Activated T-cell treated with anti-CD3 and anti-CD28 coated beads for 24 hours (primary cell): Measurements from ENCODE around the gene OGG1.

Experiments used
- DNase-seq: peaks from one replicate; pipeline ENCODE4 v3.0.0-alpha.2; 2020; ENCODE audit warnings: low read depth

The OGG1 gene

GRCh38 chr3:9786209-9786739, 36.5 kb downstream of the OGG1 start:
- DNase-seq = no peak

- no peak for DNase-seq
Observed at GRCh38 chr3:9786825-9787669, 37.3 kb downstream of the OGG1 start.

GRCh38 chr3:9787714-9788113, 38.0 kb downstream of the OGG1 start:
- DNase-seq = peak; percentile 38

DNA sequence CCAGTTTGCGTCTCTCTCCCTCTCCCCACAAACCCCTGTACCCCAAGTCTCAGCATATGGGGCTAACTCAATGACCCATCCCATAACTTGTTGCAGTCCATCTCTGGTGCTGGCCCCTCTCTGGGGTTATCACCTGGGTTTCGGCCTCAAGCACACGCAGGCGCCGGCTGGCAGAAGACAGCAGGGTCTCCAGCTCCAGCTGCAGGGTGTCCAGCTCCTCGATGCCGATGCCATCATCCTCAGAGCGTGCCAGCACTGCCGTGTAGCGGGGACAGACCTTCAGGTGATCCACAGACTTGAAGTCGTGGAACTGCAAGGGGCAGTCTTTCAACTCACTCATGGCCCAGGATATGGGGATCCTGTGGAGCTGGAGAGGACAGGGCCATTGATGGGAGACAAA, 41.4 kb downstream of the OGG1 start:
- no peak for DNase-seq

GRCh38 chr3:9791790-9792404, 42.1 kb downstream of the OGG1 start:
- no peak for DNase-seq

GRCh38 chr3:9792405-9793160, 42.8 kb downstream of the OGG1 start, which contains the start of the genes ARPC4 and TADA3:
Gene ARPC4 (plus strand): TSS chr3:9793082. CDS start chr3:9793122, 40 bp downstream.
Gene TADA3 (minus strand): TSS chr3:9792473. CDS start chr3:9791466, 1,007 bp downstream.
- DNase-seq = peak; percentile 84

GRCh38 chr3:9793161-9793781, 43.5 kb downstream of the OGG1 start:
- no peak for DNase-seq

DNA sequence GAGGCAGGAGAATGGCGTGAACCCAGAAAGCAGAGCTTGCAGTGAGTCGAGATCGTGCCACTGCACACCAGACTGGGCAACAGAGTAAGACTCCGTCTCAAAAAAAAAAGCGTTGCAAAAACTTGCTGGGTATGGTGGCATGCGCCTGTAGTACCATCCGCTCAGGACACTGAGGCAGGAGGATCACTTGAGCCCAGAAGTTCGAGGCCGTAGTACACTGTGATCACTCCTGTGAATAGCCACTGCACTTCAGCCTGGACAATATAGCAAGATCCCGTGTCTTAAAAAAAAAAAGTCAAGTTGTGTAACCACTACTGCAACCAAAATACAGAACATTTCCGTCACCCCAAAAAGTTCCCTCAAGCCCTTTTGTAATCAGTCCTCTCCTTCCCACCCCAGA, 44.6 kb downstream of the OGG1 start:
- no peak for DNase-seq

DNA sequence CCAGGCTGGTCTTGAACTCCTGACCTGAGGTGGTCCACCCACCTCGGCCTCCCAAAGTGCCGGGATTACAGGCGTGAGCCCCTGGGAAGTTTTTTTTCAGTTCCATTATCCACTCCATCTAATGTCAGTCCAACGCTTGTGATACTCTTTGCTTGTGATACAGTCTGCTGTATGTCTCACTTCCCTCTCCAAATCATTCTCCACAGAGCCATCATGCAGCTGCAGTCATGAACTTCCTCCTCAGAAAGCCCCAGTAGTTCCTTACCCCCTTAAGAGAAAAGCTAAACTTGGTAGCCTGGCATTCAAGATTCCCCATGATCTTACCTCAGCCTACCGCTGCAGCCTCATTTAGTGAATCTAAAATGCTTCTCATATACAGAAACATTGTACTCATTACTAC, 45.5 kb downstream of the OGG1 start:
- DNase-seq = no peak

GRCh38 chr3:9797196-9797945, 47.6 kb downstream of the OGG1 start:
- DNase-seq = no peak

DNA sequence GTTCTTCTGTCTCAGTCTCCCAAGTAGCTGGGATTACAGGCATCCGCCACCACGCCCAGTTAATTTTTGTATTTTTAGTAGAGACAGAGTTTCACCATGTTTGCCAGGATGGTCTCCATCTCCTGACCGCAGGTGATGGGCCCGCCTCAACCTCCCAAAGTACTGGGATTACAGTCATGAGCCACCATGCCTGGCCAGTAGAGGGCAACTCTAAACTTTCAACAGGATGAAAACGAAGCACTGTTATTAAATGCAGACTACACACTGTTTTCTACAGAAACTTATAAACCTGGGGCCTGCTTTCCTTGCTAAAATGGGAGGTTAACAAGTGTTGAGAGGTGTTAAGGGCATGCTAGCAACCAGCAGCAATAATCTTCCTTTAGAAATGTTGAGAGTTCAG, 50.8 kb downstream of the OGG1 start:
- no peak for DNase-seq

DNA sequence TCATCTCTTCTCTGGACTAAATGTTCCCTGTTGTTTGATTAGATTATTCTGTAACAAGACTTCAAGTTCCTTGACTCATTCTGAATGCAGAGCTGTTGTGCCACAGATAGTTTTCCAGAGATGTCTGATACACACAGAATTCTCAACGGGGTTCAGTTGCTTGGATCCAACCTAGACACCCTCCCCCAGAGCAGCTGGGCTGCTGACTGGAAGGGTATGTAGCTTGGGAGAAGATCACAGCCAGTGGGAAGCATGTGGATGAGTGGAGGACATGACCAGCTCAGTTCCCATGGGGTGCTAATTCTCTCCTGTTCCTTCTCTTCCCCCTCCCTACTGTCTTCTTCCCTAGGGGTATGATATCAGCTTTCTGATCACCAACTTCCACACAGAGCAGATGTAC, 53.7 kb downstream of the OGG1 start:
- DNase-seq = no peak

DNA sequence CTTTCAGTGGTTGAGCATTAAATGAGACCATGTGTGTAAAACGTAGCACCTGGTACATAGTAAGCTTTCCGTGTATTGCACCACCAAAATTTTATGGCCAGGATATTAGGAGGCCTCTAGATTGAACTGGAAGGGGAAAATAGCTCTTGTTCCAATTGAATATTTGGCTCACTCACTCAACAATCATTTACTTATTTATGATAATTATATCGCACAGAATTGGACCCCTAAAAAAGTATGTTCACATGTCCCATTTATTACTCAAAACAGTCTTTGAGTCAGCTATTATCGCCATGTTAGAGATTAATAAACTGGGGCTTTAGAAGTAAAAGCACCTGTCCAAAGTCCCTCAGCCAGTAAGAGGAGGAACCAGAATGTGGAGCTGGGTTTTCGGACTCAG, 55.2 kb downstream of the OGG1 start:
- DNase-seq = no peak

GRCh38 chr3:9806137-9806536, 56.4 kb downstream of the OGG1 start:
- DNase-seq = no peak
